ENCODE results near the gene RPE65.

The RPE65 gene

DNA sequence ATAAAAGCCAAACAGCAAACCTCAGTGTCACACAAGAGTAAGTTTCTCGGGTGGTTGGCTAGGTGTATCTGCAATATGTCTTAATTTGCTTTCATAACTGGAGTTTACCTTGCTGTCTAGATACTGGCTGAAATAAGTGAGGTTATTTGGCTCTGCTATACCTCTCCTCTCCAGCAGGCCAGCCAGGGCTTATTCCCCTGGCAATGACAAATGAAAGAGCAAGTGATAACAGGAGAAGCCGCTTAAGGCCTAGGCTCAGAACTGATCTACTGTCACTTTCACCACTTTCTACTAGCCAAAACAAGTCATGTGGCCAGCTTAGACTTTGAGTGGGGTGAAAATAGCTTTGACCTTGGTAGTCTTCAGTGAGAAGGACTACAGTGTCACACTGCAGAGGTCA, 4.8 kb upstream of the RPE65 start:
- Histone ChIP-seq H3K4me1 (ENCODE audit: control insufficient read depth, insufficient read depth, low read length) (no peaks in the 10 kb centered on the region), H3K27ac (ENCODE audit: low read length) (no peak overlapping the region), H3K27me3 (ENCODE audit: control insufficient read depth in 1 of 2, insufficient read depth in 2 of 2, low read length in 2 of 2) (no peaks in the 10 kb centered on the region), H3K36me3 (ENCODE audit: control insufficient read depth in 2 of 2, insufficient read depth in 2 of 2, low read length in 2 of 2) (no peaks in the 10 kb centered on the region), H3K4me3 (ENCODE audit: low read length in 2 of 2) (no peak overlapping the region), H3K9me3 (ENCODE audit: control insufficient read depth in 2 of 2, low read length in 2 of 2) (no peaks in the 10 kb centered on the region), H3K9ac (ENCODE audit: low read length in 2 of 2) (no peak overlapping the region)

- H3K9ac ChIP-seq (ENCODE audit: low read length in 2 of 2), result no peak overlapping the region
- H3K36me3 ChIP-seq (ENCODE audit: control insufficient read depth in 2 of 2, insufficient read depth in 2 of 2, low read length in 2 of 2), result no peaks in the 10 kb centered on the region
- H3K9me3 ChIP-seq (ENCODE audit: control insufficient read depth in 2 of 2, low read length in 2 of 2), result no peaks in the 10 kb centered on the region
- no peak overlapping the region for H3K27ac ChIP-seq (ENCODE audit: low read length)
- H3K4me3 ChIP-seq (ENCODE audit: low read length in 2 of 2), result no peak overlapping the region
- H3K27me3 ChIP-seq (ENCODE audit: control insufficient read depth in 1 of 2, insufficient read depth in 2 of 2, low read length in 2 of 2), result no peaks in the 10 kb centered on the region
- H3K4me1 ChIP-seq (ENCODE audit: control insufficient read depth, insufficient read depth, low read length), result no peaks in the 10 kb centered on the region
These were observed 3.4 kb upstream of the RPE65 start for GRCh38 chr1:68453060-68453670.

DNA sequence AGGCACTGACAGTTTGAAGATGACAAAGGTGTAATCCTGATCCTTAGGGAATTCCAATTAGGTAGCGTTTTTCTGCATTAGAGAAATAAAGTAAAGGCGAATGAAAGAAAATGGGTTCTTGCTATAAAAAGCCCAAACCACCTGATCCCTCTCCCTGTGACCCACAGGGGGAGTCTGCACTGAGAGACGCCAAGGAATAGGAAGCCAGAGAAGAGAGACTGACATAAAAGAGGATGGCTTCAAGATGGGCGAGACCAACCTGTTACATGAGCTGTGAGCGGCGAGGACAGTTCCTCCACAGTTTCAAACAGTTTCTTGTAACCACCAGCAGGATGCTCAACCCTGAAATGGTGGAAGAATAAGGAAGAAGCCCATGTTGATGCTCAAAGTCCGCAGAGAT, 1.4 kb downstream of the RPE65 start:
- Histone ChIP-seq H3K4me1 (ENCODE audit: control insufficient read depth, insufficient read depth, low read length) (no peaks in the 10 kb centered on the region), H3K27me3 (ENCODE audit: control insufficient read depth in 1 of 2, insufficient read depth in 2 of 2, low read length in 2 of 2) (no peaks in the 10 kb centered on the region), H3K36me3 (ENCODE audit: control insufficient read depth in 2 of 2, insufficient read depth in 2 of 2, low read length in 2 of 2) (no peaks in the 10 kb centered on the region), H3K9ac (ENCODE audit: low read length in 2 of 2) (no peak overlapping the region), H3K9me3 (ENCODE audit: control insufficient read depth in 2 of 2, low read length in 2 of 2) (no peaks in the 10 kb centered on the region), H3K27ac (ENCODE audit: low read length) (no peak overlapping the region), H3K4me3 (ENCODE audit: low read length in 2 of 2) (no peak overlapping the region)

DNA sequence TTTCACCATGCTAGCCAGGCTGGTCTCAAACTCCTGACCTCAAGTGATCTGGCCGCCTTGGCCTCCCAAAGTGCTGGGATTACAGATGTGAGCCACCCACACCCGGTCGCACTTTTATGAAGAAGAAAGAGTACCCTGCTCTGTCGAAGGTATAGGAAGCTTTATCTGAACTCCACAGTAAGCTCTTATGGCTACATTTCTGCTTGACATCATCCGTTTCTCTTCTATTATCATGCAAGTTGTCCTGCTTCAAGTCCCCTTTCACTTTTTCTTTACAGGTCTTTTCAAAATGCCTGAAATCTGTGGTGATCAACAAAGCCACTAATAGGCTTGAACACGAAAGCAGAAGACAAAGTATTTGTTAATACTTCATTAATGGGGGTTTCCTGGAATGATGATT, 4.0 kb downstream of the RPE65 start:
- no peaks in the 10 kb centered on the region for H3K36me3 ChIP-seq (ENCODE audit: control insufficient read depth in 2 of 2, insufficient read depth in 2 of 2, low read length in 2 of 2)
- H3K27ac ChIP-seq (ENCODE audit: low read length), result no peak overlapping the region
- no peak overlapping the region for H3K4me3 ChIP-seq (ENCODE audit: low read length in 2 of 2)
- no peaks in the 10 kb centered on the region for H3K4me1 ChIP-seq (ENCODE audit: control insufficient read depth, insufficient read depth, low read length)
- H3K27me3 ChIP-seq (ENCODE audit: control insufficient read depth in 1 of 2, insufficient read depth in 2 of 2, low read length in 2 of 2), result no peaks in the 10 kb centered on the region
- H3K9me3 ChIP-seq (ENCODE audit: control insufficient read depth in 2 of 2, low read length in 2 of 2), result no peaks in the 10 kb centered on the region
- no peak overlapping the region for H3K9ac ChIP-seq (ENCODE audit: low read length in 2 of 2)

GRCh38 chr1:68442822-68443556, 6.8 kb downstream of the RPE65 start:
- Histone ChIP-seq H3K4me3 (ENCODE audit: low read length in 2 of 2) (no peak overlapping the region), H3K9ac (ENCODE audit: low read length in 2 of 2) (no peak overlapping the region), H3K4me1 (ENCODE audit: control insufficient read depth, insufficient read depth, low read length) (no peaks in the 10 kb centered on the region), H3K27me3 (ENCODE audit: control insufficient read depth in 1 of 2, insufficient read depth in 2 of 2, low read length in 2 of 2) (no peaks in the 10 kb centered on the region), H3K9me3 (ENCODE audit: control insufficient read depth in 2 of 2, low read length in 2 of 2) (no peaks in the 10 kb centered on the region), H3K27ac (ENCODE audit: low read length) (no peak overlapping the region), H3K36me3 (ENCODE audit: control insufficient read depth in 2 of 2, insufficient read depth in 2 of 2, low read length in 2 of 2) (no peaks in the 10 kb centered on the region)

- Histone ChIP-seq H3K27ac (ENCODE audit: low read length) (no peak overlapping the region), H3K9me3 (ENCODE audit: control insufficient read depth in 2 of 2, low read length in 2 of 2) (no peaks in the 10 kb centered on the region), H3K4me3 (ENCODE audit: low read length in 2 of 2) (no peak overlapping the region), H3K4me1 (ENCODE audit: control insufficient read depth, insufficient read depth, low read length) (no peaks in the 10 kb centered on the region), H3K27me3 (ENCODE audit: control insufficient read depth in 1 of 2, insufficient read depth in 2 of 2, low read length in 2 of 2) (no peaks in the 10 kb centered on the region), H3K9ac (ENCODE audit: low read length in 2 of 2) (no peak overlapping the region), H3K36me3 (ENCODE audit: control insufficient read depth in 2 of 2, insufficient read depth in 2 of 2, low read length in 2 of 2) (no peaks in the 10 kb centered on the region)
These were observed 7.7 kb downstream of the RPE65 start for GRCh38 chr1:68442006-68442405.

DNA sequence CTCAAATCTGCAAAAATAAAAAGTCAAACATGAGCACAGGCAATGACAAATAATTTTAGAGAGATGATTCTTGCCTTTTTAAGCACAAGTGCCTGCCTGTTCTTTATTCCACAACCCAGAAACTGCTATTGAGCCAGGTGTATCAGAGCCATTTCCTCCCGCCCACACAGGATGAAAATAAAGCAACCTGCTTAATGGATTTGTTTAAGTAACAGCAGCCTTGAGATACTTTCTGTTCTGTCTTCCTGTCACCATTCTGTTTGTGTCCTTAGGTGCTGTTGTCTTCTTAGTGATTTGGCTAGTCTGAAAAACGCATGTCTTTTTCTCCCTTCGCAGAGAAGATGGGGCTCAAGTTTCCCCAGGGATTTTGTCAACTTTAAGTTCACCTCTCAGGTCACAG, 11.4 kb downstream of the RPE65 start:
- H3K9me3 ChIP-seq (ENCODE audit: control insufficient read depth in 2 of 2, low read length in 2 of 2), result no peaks in the 10 kb centered on the region
- no peak overlapping the region for H3K9ac ChIP-seq (ENCODE audit: low read length in 2 of 2)
- H3K27ac ChIP-seq (ENCODE audit: low read length), result no peak overlapping the region
- H3K36me3 ChIP-seq (ENCODE audit: control insufficient read depth in 2 of 2, insufficient read depth in 2 of 2, low read length in 2 of 2), result no peaks in the 10 kb centered on the region
- no peaks in the 10 kb centered on the region for H3K27me3 ChIP-seq (ENCODE audit: control insufficient read depth in 1 of 2, insufficient read depth in 2 of 2, low read length in 2 of 2)
- no peaks in the 10 kb centered on the region for H3K4me1 ChIP-seq (ENCODE audit: control insufficient read depth, insufficient read depth, low read length)
- no peak overlapping the region for H3K4me3 ChIP-seq (ENCODE audit: low read length in 2 of 2)

GRCh38 chr1:68433395-68433794, 16.4 kb downstream of the RPE65 start:
- Histone ChIP-seq H3K4me3 (ENCODE audit: low read length in 2 of 2) (no peak overlapping the region), H3K27ac (ENCODE audit: low read length) (no peak overlapping the region), H3K4me1 (ENCODE audit: control insufficient read depth, insufficient read depth, low read length) (no peaks in the 10 kb centered on the region), H3K36me3 (ENCODE audit: control insufficient read depth in 2 of 2, insufficient read depth in 2 of 2, low read length in 2 of 2) (no peaks in the 10 kb centered on the region), H3K9me3 (ENCODE audit: control insufficient read depth in 2 of 2, low read length in 2 of 2) (no peaks in the 10 kb centered on the region), H3K9ac (ENCODE audit: low read length in 2 of 2) (no peak overlapping the region), H3K27me3 (ENCODE audit: control insufficient read depth in 1 of 2, insufficient read depth in 2 of 2, low read length in 2 of 2) (no peaks in the 10 kb centered on the region)

GRCh38 chr1:68431076-68431475, 18.7 kb downstream of the RPE65 start:
- H3K27ac ChIP-seq (ENCODE audit: low read length), result no peak overlapping the region
- no peaks in the 10 kb centered on the region for H3K36me3 ChIP-seq (ENCODE audit: control insufficient read depth in 2 of 2, insufficient read depth in 2 of 2, low read length in 2 of 2)
- no peaks in the 10 kb centered on the region for H3K9me3 ChIP-seq (ENCODE audit: control insufficient read depth in 2 of 2, low read length in 2 of 2)
- H3K9ac ChIP-seq (ENCODE audit: low read length in 2 of 2), result no peak overlapping the region
- H3K27me3 ChIP-seq (ENCODE audit: control insufficient read depth in 1 of 2, insufficient read depth in 2 of 2, low read length in 2 of 2), result no peaks in the 10 kb centered on the region
- H3K4me3 ChIP-seq (ENCODE audit: low read length in 2 of 2), result no peak overlapping the region
- H3K4me1 ChIP-seq (ENCODE audit: control insufficient read depth, insufficient read depth, low read length), result no peaks in the 10 kb centered on the region

DNA sequence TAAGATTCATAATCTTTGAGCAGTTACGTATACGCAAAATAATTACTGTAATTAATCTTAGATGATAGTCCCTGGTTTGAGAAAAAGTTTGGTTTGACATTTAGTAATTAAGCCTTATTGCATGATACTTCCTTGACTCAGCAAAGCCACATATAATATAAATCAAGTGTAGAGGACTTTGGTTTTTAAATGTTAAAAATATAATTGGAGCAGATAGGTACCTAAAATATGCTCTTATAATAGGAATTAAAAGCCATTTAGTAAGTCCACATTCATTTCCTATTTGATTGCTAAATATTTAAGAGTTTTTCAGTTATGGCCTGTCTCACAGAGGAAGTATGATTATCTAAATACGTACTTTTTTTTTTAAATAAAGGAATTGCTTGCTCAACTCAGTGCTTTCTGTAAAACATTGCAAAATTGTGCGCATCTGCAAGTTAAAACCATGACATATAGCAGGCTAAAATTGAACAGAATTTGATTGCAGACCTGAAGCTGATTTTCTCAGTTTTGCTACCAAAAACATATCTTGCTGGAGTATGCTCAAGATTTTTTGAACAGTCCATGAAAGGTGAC, 20.4 kb downstream of the RPE65 start:
- no peak overlapping the region for H3K27ac ChIP-seq (ENCODE audit: low read length)
- no peak overlapping the region for H3K4me3 ChIP-seq (ENCODE audit: low read length in 2 of 2)
- no peak overlapping the region for H3K9ac ChIP-seq (ENCODE audit: low read length in 2 of 2)
- no peaks in the 10 kb centered on the region for H3K27me3 ChIP-seq (ENCODE audit: control insufficient read depth in 1 of 2, insufficient read depth in 2 of 2, low read length in 2 of 2)
- H3K4me1 ChIP-seq (ENCODE audit: control insufficient read depth, insufficient read depth, low read length), result no peaks in the 10 kb centered on the region
- no peaks in the 10 kb centered on the region for H3K36me3 ChIP-seq (ENCODE audit: control insufficient read depth in 2 of 2, insufficient read depth in 2 of 2, low read length in 2 of 2)
- no peaks in the 10 kb centered on the region for H3K9me3 ChIP-seq (ENCODE audit: control insufficient read depth in 2 of 2, low read length in 2 of 2)

DNA sequence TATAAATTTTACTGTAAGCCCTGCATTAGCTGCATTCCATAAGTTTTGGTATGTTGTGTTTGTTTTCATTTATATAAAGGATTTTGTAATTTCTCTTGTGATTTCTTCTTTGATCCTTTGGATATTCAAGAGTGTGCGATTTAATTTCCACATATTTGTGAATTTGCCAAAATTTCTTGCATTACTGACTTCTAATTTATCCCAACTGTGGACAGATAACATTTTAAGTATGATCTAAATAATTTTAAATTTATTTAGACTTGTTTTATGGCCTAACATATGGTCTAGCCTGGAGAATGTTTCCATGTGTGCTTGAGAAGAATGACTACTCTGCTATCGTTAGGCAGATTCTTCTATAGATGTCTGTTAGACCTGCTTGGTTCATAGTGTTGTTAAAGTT, 23.2 kb downstream of the RPE65 start:
- Histone ChIP-seq H3K4me3 (ENCODE audit: low read length in 2 of 2) (no peak overlapping the region), H3K9me3 (ENCODE audit: control insufficient read depth in 2 of 2, low read length in 2 of 2) (no peaks in the 10 kb centered on the region), H3K4me1 (ENCODE audit: control insufficient read depth, insufficient read depth, low read length) (no peaks in the 10 kb centered on the region), H3K9ac (ENCODE audit: low read length in 2 of 2) (no peak overlapping the region), H3K36me3 (ENCODE audit: control insufficient read depth in 2 of 2, insufficient read depth in 2 of 2, low read length in 2 of 2) (no peaks in the 10 kb centered on the region), H3K27me3 (ENCODE audit: control insufficient read depth in 1 of 2, insufficient read depth in 2 of 2, low read length in 2 of 2) (no peaks in the 10 kb centered on the region), H3K27ac (ENCODE audit: low read length) (no peak overlapping the region)
